DOHH2 (cell line): ENCODE results near the gene BPIFB4.
"Not testable (repeated sequence)": the region's sequence is repeated elsewhere in the genome, so short reads cannot be mapped to it uniquely, and the experiment has no call there.

ENCODE experiments used
- H3F3A ChIP-seq: fragments of 200-600 bp; sonication (generic), shearing (Covaris generic); 2 replicates; pipeline ENCODE4 v1.6.0; 2016; ENCODE audit warnings: antibody characterized with exemption, mild to moderate bottlenecking; ENCODE audit not compliant: control insufficient read depth, insufficient read depth
- H3K27ac ChIP-seq: fragments of 200-600 bp; sonication (generic); 2 replicates; pipeline ENCODE4 v1.5.1; 2014; ENCODE audit warnings: low read depth, mild to moderate bottlenecking, low read length, moderate library complexity
- H3K27me3 ChIP-seq: fragments of 200-600 bp; sonication (generic); 2 replicates; pipeline ENCODE4 v1.6.1; 2014; ENCODE audit warnings: mild to moderate bottlenecking, low read length, mixed read lengths; ENCODE audit not compliant: control insufficient read depth
- H3K36me3 ChIP-seq: fragments of 200-600 bp; sonication (generic); 2 replicates; pipeline ENCODE4 v1.6.1; 2014; ENCODE audit warnings: mild to moderate bottlenecking, low read length, moderate library complexity, mixed read lengths; ENCODE audit not compliant: control insufficient read depth
- H3K4me1 ChIP-seq: fragments of 200-600 bp; sonication (generic); 2 replicates; pipeline ENCODE4 v1.6.1; 2014; ENCODE audit warnings: mild to moderate bottlenecking, low read length, mixed read lengths; ENCODE audit not compliant: control insufficient read depth
- H3K4me2 ChIP-seq: fragments of 200-600 bp; sonication (generic); 2 replicates; pipeline ENCODE4 v1.6.0; 2014; ENCODE audit warnings: mild to moderate bottlenecking, low read length, moderate library complexity
- H3K4me3 ChIP-seq: fragments of 200-600 bp; sonication (generic); 2 replicates; pipeline ENCODE4 v1.5.1; 2014; ENCODE audit warnings: mild to moderate bottlenecking, low read length, mixed read lengths
- H3K79me2 ChIP-seq: fragments of 200-600 bp; sonication (generic); 2 replicates; pipeline ENCODE4 v1.6.1; 2014; ENCODE audit warnings: mild to moderate bottlenecking, low read length, mixed read lengths; ENCODE audit not compliant: control insufficient read depth
- H3K9me2 ChIP-seq: fragments of 200-600 bp; sonication (generic); replicated peaks from 2 replicates; pipeline ENCODE4 v1.6.1; 2014; ENCODE audit warnings: mild to moderate bottlenecking, low read length, mixed read lengths; ENCODE audit not compliant: control insufficient read depth
- H3K9me3 ChIP-seq: fragments of 200-600 bp; sonication (generic); 2 replicates; pipeline ENCODE4 v1.6.1; 2014; ENCODE audit warnings: antibody characterized with exemption, low read length, mixed read lengths; ENCODE audit not compliant: control insufficient read depth, insufficient read depth
- H4K20me1 ChIP-seq: fragments of 200-600 bp; sonication (generic); 2 replicates; pipeline ENCODE4 v1.6.0; 2014; ENCODE audit warnings: low read depth, mild to moderate bottlenecking, antibody characterized with exemption, low read length, moderate library complexity; ENCODE audit not compliant: control insufficient read depth, insufficient read depth
- CTCF ChIP-seq: fragments of 200-600 bp; sonication (generic); IDR thresholded peaks from one replicate; pipeline ENCODE4 v1.5.1; 2014; ENCODE audit warnings: antibody characterized with exemption, mild to moderate bottlenecking, low read depth, low read length; ENCODE audit not compliant: poor library complexity, severe bottlenecking
- EZH2phosphoT487 ChIP-seq: fragments of 200-600 bp; sonication (generic); IDR thresholded peaks from 2 replicates; pipeline ENCODE4 v1.6.1; 2017; ENCODE audit warnings: borderline replicate concordance, mild to moderate bottlenecking, antibody characterized with exemption, low read length, moderate library complexity, mixed read lengths

BPIFB4 gene

GRCh38 chr20:33095249-33095648, 15.8 kb downstream of the BPIFB4 start:
- no peaks in the 10 kb centered on the region for H3K79me2 ChIP-seq
- H3F3A ChIP-seq = no peaks in the 10 kb centered on the region
- H3K27me3 ChIP-seq = no peaks in the 10 kb centered on the region

GRCh38 chr20:33095902-33096584, 16.6 kb downstream of the BPIFB4 start:
- H3K4me2 ChIP-seq, H3K27me3 ChIP-seq, H3K4me3 ChIP-seq, H3F3A ChIP-seq, H3K9me3 ChIP-seq, H3K36me3 ChIP-seq, H3K79me2 ChIP-seq, H4K20me1 ChIP-seq, H3K9me2 ChIP-seq, H3K4me1 ChIP-seq, H3K27ac ChIP-seq: not testable (repeated sequence)
- TF ChIP-seq CTCF = peak; percentile 87

More at GRCh38 chr20:33095249-33095648, 15.8 kb downstream of the BPIFB4 start:
- no peak overlapping the region for H3K4me3 ChIP-seq
- no peaks in the 10 kb centered on the region for H3K4me1 ChIP-seq
- H4K20me1 ChIP-seq = no peaks in the 10 kb centered on the region
- H3K36me3 ChIP-seq = no peaks in the 10 kb centered on the region
- H3K4me2 ChIP-seq = no peak overlapping the region
- no peak overlapping the region for H3K27ac ChIP-seq
- no peaks in the 10 kb centered on the region for H3K9me2 ChIP-seq
- TF ChIP-seq CTCF = no peak
- TF ChIP-seq EZH2phosphoT487 = no peak
- H3K9me3 ChIP-seq = no peaks in the 10 kb centered on the region

GRCh38 chr20:33097001-33097400, 17.6 kb downstream of the BPIFB4 start:
- Histone ChIP-seq H3F3A (no peaks in the 10 kb centered on the region), H3K4me2 (no peak overlapping the region), H3K27ac (no peak overlapping the region), H4K20me1 (no peaks in the 10 kb centered on the region), H3K4me1 (no peaks in the 10 kb centered on the region), H3K4me3 (no peak overlapping the region), H3K9me2 (no peaks in the 10 kb centered on the region), H3K36me3 (no peaks in the 10 kb centered on the region), H3K79me2 (no peaks in the 10 kb centered on the region), H3K27me3 (no peaks in the 10 kb centered on the region), H3K9me3 (no peaks in the 10 kb centered on the region)
- no peak for TF ChIP-seq CTCF
- no peak for TF ChIP-seq EZH2phosphoT487
